SK-N-SH (cell line): ENCODE results near the gene DDX39B. TPM values are rescaled to one million over a fixed set of nuclear protein-coding genes. Genes with fewer than 3 reads are reported as not detected.

ENCODE experiments used
- CTCF ChIA-PET: fragments of 300-600, 350-600 bp; formaldehyde crosslinking; extraction: SDS; loops from one replicate; lab custom pipeline; 2021; lab: Yijun Ruan, JAX
- POLR2A ChIA-PET: fragments of 350-600 bp; sonication (Branson Sonifier 250); formaldehyde crosslinking; extraction: SDS; loops from one replicate; lab custom pipeline; 2020; ENCODE audit warnings: antibody characterized with exemption, inconsistent platforms; lab: Yijun Ruan, JAX
- DNase-seq: peaks from one replicate; pipeline ENCODE4 v3.0.0; 2012
- H2AFZ ChIP-seq: fragments of 200-600 bp; sonication (generic); 2 replicates; pipeline ENCODE4 v1.8.1; 2016; ENCODE audit warnings: antibody characterized with exemption, mild to moderate bottlenecking, low read depth
- H3F3A ChIP-seq: fragments of 200-600 bp; sonication (generic); replicated peaks from 2 replicates; pipeline ENCODE3; 2016; ENCODE audit warnings: antibody characterized with exemption, mild to moderate bottlenecking; ENCODE audit not compliant: insufficient read depth
- H3K27ac ChIP-seq, 2 experiments: fragments of 200-500 bp in 1 of 2; fragments of 200-600 bp in 1 of 2; sonication (Bioruptor generic) in 1 of 2; sonication (generic), shearing (Covaris generic) in 1 of 2; 2 replicates each; pipeline versions ENCODE4 v1.5.1 to v1.6.1; 2014 to 2016; ENCODE audit warnings: low read depth in 2 of 2, inconsistent platforms in 1 of 2, low read length in 1 of 2, mild to moderate bottlenecking in 1 of 2, mixed read lengths in 1 of 2
- H3K27me3 ChIP-seq: fragments of 200-600 bp; sonication (generic), shearing (Covaris generic); 2 replicates; pipeline ENCODE4 v1.6.1; 2016; ENCODE audit warnings: mixed run types; ENCODE audit not compliant: insufficient read depth
- H3K36me3 ChIP-seq, 2 experiments: fragments of 200-500 bp in 1 of 2; fragments of 200-600 bp in 1 of 2; sonication (Bioruptor generic) in 1 of 2; sonication (generic) in 1 of 2; replicated peaks in 1 of 2; 2 replicates each; pipeline versions ENCODE3 to v1.5.1; 2014 to 2016; ENCODE audit warnings: low read length in 1 of 2, mild to moderate bottlenecking in 1 of 2; ENCODE audit not compliant: insufficient read depth in 2 of 2, control insufficient read depth in 1 of 2
- H3K4me1 ChIP-seq, 2 experiments: fragments of 200-500 bp in 1 of 2; fragments of 200-600 bp in 1 of 2; sonication (Bioruptor generic) in 1 of 2; sonication (generic), shearing (Covaris generic) in 1 of 2; 2 replicates each; pipeline versions ENCODE4 v1.5.1 to v1.6.1; 2014 to 2016; ENCODE audit warnings: low read depth in 1 of 2, low read length in 1 of 2, mixed run types in 1 of 2; ENCODE audit not compliant: insufficient read depth in 2 of 2, control insufficient read depth in 1 of 2
- H3K4me2 ChIP-seq: fragments of 200-600 bp; sonication (generic), shearing (Covaris generic); 2 replicates; pipeline ENCODE4 v1.6.1; 2017; ENCODE audit warnings: mixed run types
- H3K4me3 ChIP-seq, 2 experiments: fragments of 200-500 bp in 1 of 2; fragments of 200-600 bp in 1 of 2; sonication (Bioruptor generic) in 1 of 2; sonication (generic), shearing (Covaris generic) in 1 of 2; 2 replicates each; pipeline versions ENCODE4 v1.5.1 to v1.8.1; 2014 to 2016; ENCODE audit warnings: low read depth in 2 of 2, inconsistent platforms in 1 of 2, low read length in 1 of 2, mild to moderate bottlenecking in 1 of 2, mixed read lengths in 1 of 2, moderate library complexity in 1 of 2
- H3K79me2 ChIP-seq: fragments of 200-600 bp; sonication (generic); 2 replicates; pipeline ENCODE4 v1.8.1; 2017; ENCODE audit warnings: mild to moderate bottlenecking; ENCODE audit not compliant: insufficient read depth
- H3K9ac ChIP-seq: fragments of 200-600 bp; sonication (generic); 2 replicates; pipeline ENCODE4 v1.6.1; 2017; ENCODE audit warnings: mixed run types
- H3K9me2 ChIP-seq: fragments of 200-600 bp; sonication (generic); 2 replicates; pipeline ENCODE4 v1.6.1; 2017; ENCODE audit warnings: mixed run types
- H3K9me3 ChIP-seq: fragments of 200-600 bp; sonication (generic); 2 replicates; pipeline ENCODE4 v1.6.1; 2017; ENCODE audit warnings: mixed run types, mild to moderate bottlenecking, moderate library complexity
- H4K20me1 ChIP-seq: fragments of 200-600 bp; sonication (generic); 2 replicates; pipeline ENCODE4 v1.6.1; 2017; ENCODE audit warnings: mild to moderate bottlenecking, mixed run types; ENCODE audit not compliant: insufficient read depth
- EZH2phosphoT487 ChIP-seq: fragments of 200-600 bp; sonication (generic); IDR thresholded peaks from 2 replicates; pipeline ENCODE4 v1.6.1; 2017; ENCODE audit warnings: low read depth, mixed run types, mild to moderate bottlenecking, antibody characterized with exemption, moderate library complexity, borderline replicate concordance
- FOXJ3 ChIP-seq: sonication (generic); formaldehyde crosslinking; IDR thresholded peaks from 2 replicates; pipeline ENCODE4 v1.5.1; 2020; ENCODE audit warnings: mild to moderate bottlenecking, missing genetic modification reagents
- GATA2 ChIP-seq: sonication (generic); formaldehyde crosslinking; IDR thresholded peaks from 2 replicates; pipeline ENCODE4 v1.5.0; 2020; ENCODE audit warnings: mild to moderate bottlenecking, missing genetic modification reagents
- MEF2A ChIP-seq: IDR thresholded peaks from 2 replicates; pipeline ENCODE4 v1.4.0; 2012; ENCODE audit warnings: low read depth, borderline replicate concordance
- MXI1 ChIP-seq: IDR thresholded peaks from 2 replicates; pipeline ENCODE4 v1.6.1; 2012; ENCODE audit warnings: mild to moderate bottlenecking, low read depth, low read length, improper control_type of control experiment
- POLR2AphosphoS5 ChIP-seq: IDR thresholded peaks from 2 replicates; pipeline ENCODE4 v1.6.1; 2012; ENCODE audit warnings: low read depth, low read length
- RAD21 ChIP-seq: IDR thresholded peaks from 2 replicates; pipeline ENCODE4 v1.6.1; 2012; ENCODE audit warnings: mild to moderate bottlenecking, low read length
- RCOR1 ChIP-seq: fragments of 150-350 bp; IDR thresholded peaks from 2 replicates; pipeline ENCODE4 v1.6.1; 2017; ENCODE audit warnings: antibody characterized with exemption, low read length
- RFX5 ChIP-seq: IDR thresholded peaks from 2 replicates; pipeline ENCODE4 v1.6.1; 2012; ENCODE audit warnings: mild to moderate bottlenecking, improper control_type of control experiment, low read length
- SMC3 ChIP-seq: IDR thresholded peaks from 2 replicates; pipeline ENCODE4 v1.6.1; 2012; ENCODE audit warnings: low read depth, low read length, improper control_type of control experiment
- TAF1 ChIP-seq: IDR thresholded peaks from 2 replicates; pipeline ENCODE4 v1.6.1; 2012; ENCODE audit warnings: low read depth, mild to moderate bottlenecking, low read length, moderate library complexity, borderline replicate concordance
- TEAD4 ChIP-seq: IDR thresholded peaks from 2 replicates; pipeline ENCODE4 v1.4.0; 2012; ENCODE audit warnings: mild to moderate bottlenecking, borderline replicate concordance; ENCODE audit not compliant: insufficient read depth
- WGBS: methylation state at CpG from one replicate; pipeline ENCODE4 v1.1.6; 2017; ENCODE audit warnings: low lambda C conversion rate; 5-methylcytosine and 5-hydroxymethylcytosine counted together
- polyA plus RNA-seq, 3 experiments: library from polyadenylated mRNA; depleted of rRNA; stranded (reverse); fragments of >200 nt; gene quantifications; 2 replicates each; pipeline ENCODE4 v1.2.3, GENCODE V29; 2012
- TF ChIP-seq, protein P1 (sequence below): IDR thresholded peaks from 2 replicates; pipeline ENCODE4 v1.4.0; 2012; ENCODE audit warnings: low read depth
- TF ChIP-seq, protein P2 (sequence below): fragments of 150-350 bp; IDR thresholded peaks from 2 replicates; pipeline ENCODE4 v1.6.1; 2017; ENCODE audit warnings: antibody characterized with exemption, low read length, low read depth, borderline replicate concordance
- TF ChIP-seq, protein P3 (sequence below): fragments of 200-600 bp; sonication (generic); IDR thresholded peaks from 2 replicates; pipeline ENCODE4 v1.6.1; 2017; ENCODE audit warnings: antibody characterized with exemption, mild to moderate bottlenecking, moderate library complexity
- TF ChIP-seq, protein P4 (sequence below): fragments of 150-350 bp; IDR thresholded peaks from 2 replicates; pipeline ENCODE4 v1.6.1; 2016; ENCODE audit warnings: mild to moderate bottlenecking, low read depth, low read length
- TF ChIP-seq, protein P5 (sequence below): IDR thresholded peaks from 2 replicates; pipeline ENCODE4 v1.4.0; 2012; ENCODE audit warnings: low read depth, borderline replicate concordance

DDX39B gene
- polyA plus RNA-seq, 1 of the 3 experiments (the other 2 are of a cell fraction) = 502 TPM

DNA sequence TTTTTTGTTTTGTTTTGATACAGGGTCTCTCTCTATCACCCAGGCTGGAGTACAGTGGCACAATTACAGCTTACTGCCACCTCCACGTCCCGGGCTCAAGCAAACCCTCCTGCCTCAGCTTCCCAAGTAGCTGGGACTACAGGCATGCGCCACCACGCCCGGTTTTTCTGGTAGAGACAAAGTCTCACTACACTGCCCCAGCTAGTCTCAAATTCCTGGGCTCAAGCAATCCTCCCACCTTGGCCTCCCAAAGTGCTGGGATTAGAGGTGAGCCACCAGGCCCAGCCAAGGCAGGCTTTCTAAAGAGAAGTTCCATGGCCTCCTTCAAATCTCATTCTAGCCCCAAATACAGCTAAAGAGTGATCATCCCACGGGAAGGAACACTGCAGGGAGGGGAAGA lies 7.8 kb downstream of the DDX39B start:
- H3K79me2 ChIP-seq = peaks cover 49% of the 10 kb centered on the region

DNA sequence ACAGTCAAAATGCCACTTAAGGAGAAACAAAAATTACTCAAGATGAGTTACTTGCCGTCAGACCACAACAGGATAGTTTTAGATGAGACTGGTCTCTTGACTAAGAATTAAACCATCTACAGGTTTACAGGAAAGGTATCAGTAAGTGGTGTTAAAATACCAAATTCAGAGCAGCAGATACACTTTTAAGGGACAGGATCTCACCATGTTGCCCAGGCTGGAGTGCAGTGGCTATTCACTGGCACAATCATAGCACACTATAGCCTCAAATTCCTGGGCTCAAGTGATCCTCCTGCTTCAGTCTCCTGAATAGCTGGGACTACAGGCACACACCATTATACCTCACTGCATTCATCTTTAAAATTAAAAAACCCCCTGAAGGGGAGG lies 8.4 kb downstream of the DDX39B start:
- Histone ChIP-seq H3K9ac (no peak overlapping the region), H3K4me2 (no peak overlapping the region), H3K4me3 (no peak overlapping the region), H3K36me3 (peaks cover 76 to 79% of the 10 kb centered on the region in 2 experiments), H3F3A (peaks cover 28% of the 10 kb centered on the region), H3K9me3 (no peaks in the 10 kb centered on the region), H3K9me2 (no peaks in the 10 kb centered on the region), H3K27ac (no peak overlapping the region), H3K27me3 (no peaks in the 10 kb centered on the region), H4K20me1 (peaks cover 71% of the 10 kb centered on the region), H3K4me1 (0 out of 4 replicates have a peak, but pooled peaks cover 0 to 2% of the 10 kb centered on the region in 2 experiments), H3K79me2 (peaks cover 43% of the 10 kb centered on the region), H2AFZ (no peak overlapping the region)
- ChIA-PET POLR2A (interaction anchor here (1.0 kb wide), 1 partner anchor 9 kb away, joined by 3 read pairs; no protein-coding TSS in a partner anchor), CTCF (interaction anchor here (1.2 kb wide), 1 partner anchor 13 kb away, joined by 3 read pairs; the partner anchor contains the start of gene ATP6V1G2)
- WGBS = 95% methylated on average over 1 of the region's 1 CpG
- no peak for DNase-seq
- TF ChIP-seq, protein P1, sequence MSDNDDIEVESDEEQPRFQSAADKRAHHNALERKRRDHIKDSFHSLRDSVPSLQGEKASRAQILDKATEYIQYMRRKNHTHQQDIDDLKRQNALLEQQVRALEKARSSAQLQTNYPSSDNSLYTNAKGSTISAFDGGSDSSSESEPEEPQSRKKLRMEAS = no peak
- TF ChIP-seq, protein P2, sequence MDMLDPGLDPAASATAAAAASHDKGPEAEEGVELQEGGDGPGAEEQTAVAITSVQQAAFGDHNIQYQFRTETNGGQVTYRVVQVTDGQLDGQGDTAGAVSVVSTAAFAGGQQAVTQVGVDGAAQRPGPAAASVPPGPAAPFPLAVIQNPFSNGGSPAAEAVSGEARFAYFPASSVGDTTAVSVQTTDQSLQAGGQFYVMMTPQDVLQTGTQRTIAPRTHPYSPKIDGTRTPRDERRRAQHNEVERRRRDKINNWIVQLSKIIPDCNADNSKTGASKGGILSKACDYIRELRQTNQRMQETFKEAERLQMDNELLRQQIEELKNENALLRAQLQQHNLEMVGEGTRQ = no peak
- TF ChIP-seq, protein P3, sequence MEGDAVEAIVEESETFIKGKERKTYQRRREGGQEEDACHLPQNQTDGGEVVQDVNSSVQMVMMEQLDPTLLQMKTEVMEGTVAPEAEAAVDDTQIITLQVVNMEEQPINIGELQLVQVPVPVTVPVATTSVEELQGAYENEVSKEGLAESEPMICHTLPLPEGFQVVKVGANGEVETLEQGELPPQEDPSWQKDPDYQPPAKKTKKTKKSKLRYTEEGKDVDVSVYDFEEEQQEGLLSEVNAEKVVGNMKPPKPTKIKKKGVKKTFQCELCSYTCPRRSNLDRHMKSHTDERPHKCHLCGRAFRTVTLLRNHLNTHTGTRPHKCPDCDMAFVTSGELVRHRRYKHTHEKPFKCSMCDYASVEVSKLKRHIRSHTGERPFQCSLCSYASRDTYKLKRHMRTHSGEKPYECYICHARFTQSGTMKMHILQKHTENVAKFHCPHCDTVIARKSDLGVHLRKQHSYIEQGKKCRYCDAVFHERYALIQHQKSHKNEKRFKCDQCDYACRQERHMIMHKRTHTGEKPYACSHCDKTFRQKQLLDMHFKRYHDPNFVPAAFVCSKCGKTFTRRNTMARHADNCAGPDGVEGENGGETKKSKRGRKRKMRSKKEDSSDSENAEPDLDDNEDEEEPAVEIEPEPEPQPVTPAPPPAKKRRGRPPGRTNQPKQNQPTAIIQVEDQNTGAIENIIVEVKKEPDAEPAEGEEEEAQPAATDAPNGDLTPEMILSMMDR = no peak
- no peak for TF ChIP-seq RAD21
- no peak for TF ChIP-seq MXI1
- no peak for TF ChIP-seq SMC3
- TF ChIP-seq RFX5 = no peak
- TF ChIP-seq GATA2 (CRISPR knock-in tag) = no peak

More for the DNA sequence above, 7.8 kb downstream of the DDX39B start:
- Histone ChIP-seq H3K9me3 (no peaks in the 10 kb centered on the region), H3K4me3 (no peak overlapping the region), H3F3A (peaks cover 28% of the 10 kb centered on the region), H3K9ac (no peak overlapping the region), H3K27ac (no peak overlapping the region; a peak in 1 of 4 replicates), H2AFZ (no peak overlapping the region), H4K20me1 (peaks cover 77% of the 10 kb centered on the region), H3K27me3 (no peaks in the 10 kb centered on the region), H3K9me2 (no peaks in the 10 kb centered on the region), H3K4me1 (peaks cover 5 to 8% of the 10 kb centered on the region in 2 experiments; a peak in 3 of 4 replicates), H3K4me2 (no peak overlapping the region), H3K36me3 (peaks cover 82 to 85% of the 10 kb centered on the region in 2 experiments)
- TF ChIP-seq TEAD4 = no peak
- TF ChIP-seq RAD21 = no peak
- no peak for TF ChIP-seq RCOR1
- TF ChIP-seq GATA2 (CRISPR knock-in tag) = no peak
- TF ChIP-seq, protein P2 = no peak
- TF ChIP-seq, protein P4, sequence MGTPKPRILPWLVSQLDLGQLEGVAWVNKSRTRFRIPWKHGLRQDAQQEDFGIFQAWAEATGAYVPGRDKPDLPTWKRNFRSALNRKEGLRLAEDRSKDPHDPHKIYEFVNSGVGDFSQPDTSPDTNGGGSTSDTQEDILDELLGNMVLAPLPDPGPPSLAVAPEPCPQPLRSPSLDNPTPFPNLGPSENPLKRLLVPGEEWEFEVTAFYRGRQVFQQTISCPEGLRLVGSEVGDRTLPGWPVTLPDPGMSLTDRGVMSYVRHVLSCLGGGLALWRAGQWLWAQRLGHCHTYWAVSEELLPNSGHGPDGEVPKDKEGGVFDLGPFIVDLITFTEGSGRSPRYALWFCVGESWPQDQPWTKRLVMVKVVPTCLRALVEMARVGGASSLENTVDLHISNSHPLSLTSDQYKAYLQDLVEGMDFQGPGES = no peak
- TF ChIP-seq MEF2A = no peak
- TF ChIP-seq, protein P1 = no peak
- TF ChIP-seq FOXJ3 (CRISPR knock-in tag) = no peak
- TF ChIP-seq, protein P5, sequence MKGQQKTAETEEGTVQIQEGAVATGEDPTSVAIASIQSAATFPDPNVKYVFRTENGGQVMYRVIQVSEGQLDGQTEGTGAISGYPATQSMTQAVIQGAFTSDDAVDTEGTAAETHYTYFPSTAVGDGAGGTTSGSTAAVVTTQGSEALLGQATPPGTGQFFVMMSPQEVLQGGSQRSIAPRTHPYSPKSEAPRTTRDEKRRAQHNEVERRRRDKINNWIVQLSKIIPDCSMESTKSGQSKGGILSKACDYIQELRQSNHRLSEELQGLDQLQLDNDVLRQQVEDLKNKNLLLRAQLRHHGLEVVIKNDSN = no peak
- no peak for TF ChIP-seq POLR2AphosphoS5
- TF ChIP-seq TAF1 = no peak
- no peak for TF ChIP-seq EZH2phosphoT487
- no peak for TF ChIP-seq MXI1
- ChIA-PET POLR2A (interaction anchor here (1.0 kb wide), 1 partner anchor 8 kb away, joined by 3 read pairs; no protein-coding TSS in a partner anchor), CTCF (interaction anchor here (0.9 to 2.5 kb wide), 3 partner anchors 12 to 65 kb away, joined by 3 to 8 read pairs (median 3); partner anchors contain the start of gene ATP6V1G2)
- 85% methylated on average over 6 of the region's 6 CpGs for WGBS
- DNase-seq = no peak
